ENCODE measurements around the gene WDFY4. TPM values are rescaled to one million over a fixed set of nuclear protein-coding genes. Genes with fewer than 3 reads are reported as not detected.

The WDFY4 gene
- total and polyA plus RNA-seq, 9 of the 15 experiments (the other 6 are each of a cell fraction or from before 2014, with no cell fraction given), result 0.01 to 0.02 (median 0.01) TPM; not detected in 6

GRCh38 chr10:48722153-48723145 lies 37.8 kb downstream of the WDFY4 start (continued):
- TF ChIP-seq, protein P1, sequence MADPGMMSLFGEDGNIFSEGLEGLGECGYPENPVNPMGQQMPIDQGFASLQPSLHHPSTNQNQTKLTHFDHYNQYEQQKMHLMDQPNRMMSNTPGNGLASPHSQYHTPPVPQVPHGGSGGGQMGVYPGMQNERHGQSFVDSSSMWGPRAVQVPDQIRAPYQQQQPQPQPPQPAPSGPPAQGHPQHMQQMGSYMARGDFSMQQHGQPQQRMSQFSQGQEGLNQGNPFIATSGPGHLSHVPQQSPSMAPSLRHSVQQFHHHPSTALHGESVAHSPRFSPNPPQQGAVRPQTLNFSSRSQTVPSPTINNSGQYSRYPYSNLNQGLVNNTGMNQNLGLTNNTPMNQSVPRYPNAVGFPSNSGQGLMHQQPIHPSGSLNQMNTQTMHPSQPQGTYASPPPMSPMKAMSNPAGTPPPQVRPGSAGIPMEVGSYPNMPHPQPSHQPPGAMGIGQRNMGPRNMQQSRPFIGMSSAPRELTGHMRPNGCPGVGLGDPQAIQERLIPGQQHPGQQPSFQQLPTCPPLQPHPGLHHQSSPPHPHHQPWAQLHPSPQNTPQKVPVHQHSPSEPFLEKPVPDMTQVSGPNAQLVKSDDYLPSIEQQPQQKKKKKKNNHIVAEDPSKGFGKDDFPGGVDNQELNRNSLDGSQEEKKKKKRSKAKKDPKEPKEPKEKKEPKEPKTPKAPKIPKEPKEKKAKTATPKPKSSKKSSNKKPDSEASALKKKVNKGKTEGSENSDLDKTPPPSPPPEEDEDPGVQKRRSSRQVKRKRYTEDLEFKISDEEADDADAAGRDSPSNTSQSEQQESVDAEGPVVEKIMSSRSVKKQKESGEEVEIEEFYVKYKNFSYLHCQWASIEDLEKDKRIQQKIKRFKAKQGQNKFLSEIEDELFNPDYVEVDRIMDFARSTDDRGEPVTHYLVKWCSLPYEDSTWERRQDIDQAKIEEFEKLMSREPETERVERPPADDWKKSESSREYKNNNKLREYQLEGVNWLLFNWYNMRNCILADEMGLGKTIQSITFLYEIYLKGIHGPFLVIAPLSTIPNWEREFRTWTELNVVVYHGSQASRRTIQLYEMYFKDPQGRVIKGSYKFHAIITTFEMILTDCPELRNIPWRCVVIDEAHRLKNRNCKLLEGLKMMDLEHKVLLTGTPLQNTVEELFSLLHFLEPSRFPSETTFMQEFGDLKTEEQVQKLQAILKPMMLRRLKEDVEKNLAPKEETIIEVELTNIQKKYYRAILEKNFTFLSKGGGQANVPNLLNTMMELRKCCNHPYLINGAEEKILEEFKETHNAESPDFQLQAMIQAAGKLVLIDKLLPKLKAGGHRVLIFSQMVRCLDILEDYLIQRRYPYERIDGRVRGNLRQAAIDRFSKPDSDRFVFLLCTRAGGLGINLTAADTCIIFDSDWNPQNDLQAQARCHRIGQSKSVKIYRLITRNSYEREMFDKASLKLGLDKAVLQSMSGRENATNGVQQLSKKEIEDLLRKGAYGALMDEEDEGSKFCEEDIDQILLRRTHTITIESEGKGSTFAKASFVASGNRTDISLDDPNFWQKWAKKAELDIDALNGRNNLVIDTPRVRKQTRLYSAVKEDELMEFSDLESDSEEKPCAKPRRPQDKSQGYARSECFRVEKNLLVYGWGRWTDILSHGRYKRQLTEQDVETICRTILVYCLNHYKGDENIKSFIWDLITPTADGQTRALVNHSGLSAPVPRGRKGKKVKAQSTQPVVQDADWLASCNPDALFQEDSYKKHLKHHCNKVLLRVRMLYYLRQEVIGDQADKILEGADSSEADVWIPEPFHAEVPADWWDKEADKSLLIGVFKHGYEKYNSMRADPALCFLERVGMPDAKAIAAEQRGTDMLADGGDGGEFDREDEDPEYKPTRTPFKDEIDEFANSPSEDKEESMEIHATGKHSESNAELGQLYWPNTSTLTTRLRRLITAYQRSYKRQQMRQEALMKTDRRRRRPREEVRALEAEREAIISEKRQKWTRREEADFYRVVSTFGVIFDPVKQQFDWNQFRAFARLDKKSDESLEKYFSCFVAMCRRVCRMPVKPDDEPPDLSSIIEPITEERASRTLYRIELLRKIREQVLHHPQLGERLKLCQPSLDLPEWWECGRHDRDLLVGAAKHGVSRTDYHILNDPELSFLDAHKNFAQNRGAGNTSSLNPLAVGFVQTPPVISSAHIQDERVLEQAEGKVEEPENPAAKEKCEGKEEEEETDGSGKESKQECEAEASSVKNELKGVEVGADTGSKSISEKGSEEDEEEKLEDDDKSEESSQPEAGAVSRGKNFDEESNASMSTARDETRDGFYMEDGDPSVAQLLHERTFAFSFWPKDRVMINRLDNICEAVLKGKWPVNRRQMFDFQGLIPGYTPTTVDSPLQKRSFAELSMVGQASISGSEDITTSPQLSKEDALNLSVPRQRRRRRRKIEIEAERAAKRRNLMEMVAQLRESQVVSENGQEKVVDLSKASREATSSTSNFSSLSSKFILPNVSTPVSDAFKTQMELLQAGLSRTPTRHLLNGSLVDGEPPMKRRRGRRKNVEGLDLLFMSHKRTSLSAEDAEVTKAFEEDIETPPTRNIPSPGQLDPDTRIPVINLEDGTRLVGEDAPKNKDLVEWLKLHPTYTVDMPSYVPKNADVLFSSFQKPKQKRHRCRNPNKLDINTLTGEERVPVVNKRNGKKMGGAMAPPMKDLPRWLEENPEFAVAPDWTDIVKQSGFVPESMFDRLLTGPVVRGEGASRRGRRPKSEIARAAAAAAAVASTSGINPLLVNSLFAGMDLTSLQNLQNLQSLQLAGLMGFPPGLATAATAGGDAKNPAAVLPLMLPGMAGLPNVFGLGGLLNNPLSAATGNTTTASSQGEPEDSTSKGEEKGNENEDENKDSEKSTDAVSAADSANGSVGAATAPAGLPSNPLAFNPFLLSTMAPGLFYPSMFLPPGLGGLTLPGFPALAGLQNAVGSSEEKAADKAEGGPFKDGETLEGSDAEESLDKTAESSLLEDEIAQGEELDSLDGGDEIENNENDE (IDR thresholded peaks at IDR 0.05; ENCODE audit: low read depth, low read length), result no peak
- TF ChIP-seq PYGO2 (tag; IDR thresholded peaks at IDR 0.05) (no peak), ERF (CRISPR knock-in tag; IDR thresholded peaks at IDR 0.05) (no peak), SMAD3 (CRISPR knock-in tag; conservative IDR thresholded peaks at IDR 0.05) (no peak), RB1 (IDR thresholded peaks at IDR 0.05; ENCODE audit: low read depth) (no peak), SMAD2 (IDR thresholded peaks at IDR 0.05; ENCODE audit: low read depth, low read length) (no peak), RBM15 (IDR thresholded peaks at IDR 0.05; ENCODE audit: insufficient read depth, low read length) (no peak)
